ENCODE data around the gene AFMID. TPM values are rescaled to one million over a fixed set of nuclear protein-coding genes. Genes with fewer than 3 reads are reported as not detected.

AFMID gene, protein sequence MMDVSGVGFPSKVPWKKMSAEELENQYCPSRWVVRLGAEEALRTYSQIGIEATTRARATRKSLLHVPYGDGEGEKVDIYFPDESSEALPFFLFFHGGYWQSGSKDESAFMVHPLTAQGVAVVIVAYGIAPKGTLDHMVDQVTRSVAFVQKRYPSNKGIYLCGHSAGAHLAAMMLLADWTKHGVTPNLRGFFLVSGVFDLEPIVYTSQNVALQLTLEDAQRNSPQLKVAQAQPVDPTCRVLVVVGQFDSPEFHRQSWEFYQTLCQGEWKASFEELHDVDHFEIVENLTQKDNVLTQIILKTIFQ
- 18.2 and 23.3 TPM in 2 replicates for total RNA-seq
- total RNA-seq (2013) = 9.5 TPM
- polyA plus RNA-seq = 12.8 and 24.8 TPM in 2 replicates
- 9.6 and 10.1 TPM in 2 replicates for polyA minus RNA-seq

DNA sequence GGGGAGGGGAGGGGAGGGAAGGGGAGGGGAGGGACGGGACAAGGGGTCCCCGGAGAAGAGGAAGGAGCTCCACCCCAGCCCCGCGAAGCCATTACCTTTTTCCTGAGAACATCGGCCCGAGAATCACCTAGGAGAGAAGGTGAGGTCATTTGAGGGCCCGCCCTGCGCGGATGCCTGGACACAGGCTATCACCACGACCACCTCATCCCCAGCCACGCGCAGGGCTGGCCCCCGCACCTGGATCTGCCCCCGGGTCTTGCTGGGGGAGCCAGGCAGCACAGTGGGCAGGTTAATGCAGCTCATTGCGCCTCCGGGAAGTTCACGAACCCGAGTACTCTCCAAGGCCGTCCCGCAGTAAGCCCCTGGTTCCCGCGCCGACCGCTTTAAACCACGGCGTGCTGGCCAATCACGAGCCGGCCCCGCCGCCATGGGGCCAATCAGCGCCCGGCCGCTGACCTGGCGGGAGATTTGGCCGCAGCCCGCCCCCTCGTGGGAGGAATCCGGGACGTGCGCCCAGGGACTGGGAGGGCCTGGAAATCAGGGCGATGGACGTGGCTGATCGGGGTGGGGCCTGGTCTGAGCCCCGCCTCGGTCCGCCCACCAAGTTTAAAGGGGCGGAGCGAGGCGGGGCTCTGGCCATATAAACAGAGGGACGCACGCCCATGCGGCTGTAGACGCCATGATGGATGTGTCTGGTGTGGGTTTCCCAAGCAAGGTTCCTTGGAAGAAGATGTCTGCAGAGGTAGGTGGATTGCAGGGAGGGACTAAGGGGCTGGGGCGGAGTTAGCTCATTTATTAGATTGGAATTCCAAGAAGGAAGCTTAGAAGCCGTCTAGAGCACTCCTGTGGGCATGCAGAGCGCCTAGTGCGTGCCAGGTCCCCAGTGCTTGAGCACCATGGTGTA is at the start of gene AFMID, which contains the start of gene TK1:
Gene AFMID, plus strand, starts transcription at position 671 of the 904 bp plus-strand sequence. Its CDS starts 9 bp downstream, at position 680.
Gene TK1, minus strand, starts transcription at position 361 of the 904 bp plus-strand sequence. Its CDS starts 58 bp downstream, at position 303.
- H3K4me2 ChIP-seq (replicated peaks; ENCODE audit: low read depth, low read length, poor library complexity, severe bottlenecking) = peak within 1 kb of the TSS; percentile 100
- peaks cover 12 to 20% of the 10 kb centered on the region in 2 donors for H3K4me1 ChIP-seq (ENCODE audit: control insufficient read depth in 2 of 2, insufficient read depth in 2 of 2, low read length in 2 of 2)
- no peaks in the 10 kb centered on the region for H4K20me1 ChIP-seq (ENCODE audit: control insufficient read depth, insufficient read depth, low read length, poor library complexity, severe bottlenecking)
- no peaks in the 10 kb centered on the region for H3K27me3 Mint-ChIP-seq
- TF ChIP-seq, protein P1, sequence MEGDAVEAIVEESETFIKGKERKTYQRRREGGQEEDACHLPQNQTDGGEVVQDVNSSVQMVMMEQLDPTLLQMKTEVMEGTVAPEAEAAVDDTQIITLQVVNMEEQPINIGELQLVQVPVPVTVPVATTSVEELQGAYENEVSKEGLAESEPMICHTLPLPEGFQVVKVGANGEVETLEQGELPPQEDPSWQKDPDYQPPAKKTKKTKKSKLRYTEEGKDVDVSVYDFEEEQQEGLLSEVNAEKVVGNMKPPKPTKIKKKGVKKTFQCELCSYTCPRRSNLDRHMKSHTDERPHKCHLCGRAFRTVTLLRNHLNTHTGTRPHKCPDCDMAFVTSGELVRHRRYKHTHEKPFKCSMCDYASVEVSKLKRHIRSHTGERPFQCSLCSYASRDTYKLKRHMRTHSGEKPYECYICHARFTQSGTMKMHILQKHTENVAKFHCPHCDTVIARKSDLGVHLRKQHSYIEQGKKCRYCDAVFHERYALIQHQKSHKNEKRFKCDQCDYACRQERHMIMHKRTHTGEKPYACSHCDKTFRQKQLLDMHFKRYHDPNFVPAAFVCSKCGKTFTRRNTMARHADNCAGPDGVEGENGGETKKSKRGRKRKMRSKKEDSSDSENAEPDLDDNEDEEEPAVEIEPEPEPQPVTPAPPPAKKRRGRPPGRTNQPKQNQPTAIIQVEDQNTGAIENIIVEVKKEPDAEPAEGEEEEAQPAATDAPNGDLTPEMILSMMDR (IDR thresholded peaks at IDR 0.05) = peak; percentile 37
- no peak for TF ChIP-seq EZH2 (IDR thresholded peaks at IDR 0.05; ENCODE audit: borderline replicate concordance, insufficient read depth, low read depth, low read length, poor library complexity, severe bottlenecking)
- ChIA-PET CTCF (interaction anchor here (0.5 to 19.2 kb wide), 8 partner anchors 11 to 102 kb away, joined by 3 to 357 read pairs (median 6); no protein-coding TSS in a partner anchor), POLR2A (interaction anchor here (0.6 to 2.0 kb wide), 8 partner anchors 11 to 1915 kb away, joined by 3 to 12 read pairs (median 4); partner anchors contain the start of genes GAA and SOCS3)
- no peak within 1 kb of the TSS for H3K27ac ChIP-seq (ENCODE audit: low read length in 2 of 2)
- peak within 1 kb of the TSS; percentile 73 for H3K9ac ChIP-seq (ENCODE audit: low read length)
- no peaks in the 10 kb centered on the region for H3K9me3 ChIP-seq (ENCODE audit: control extremely low read depth in 1 of 3, control insufficient read depth in 2 of 3, insufficient read depth in 1 of 3, low read length in 2 of 3)
- peak within 1 kb of the TSS; percentile 91 for H3K4me3 Mint-ChIP-seq
- H2AFZ ChIP-seq (ENCODE audit: insufficient read depth, low read depth, low read length, poor library complexity, severe bottlenecking) = peak within 1 kb of the TSS; percentile 94
- peak within 1 kb of the TSS; percentile 31 to 77 (median 70) for H3K4me3 ChIP-seq (ENCODE audit: control extremely low read depth in 1 of 5, extremely low read depth in 1 of 5, insufficient read depth in 1 of 5, low read depth in 2 of 5, low read length in 4 of 5)
- H3K27me3 ChIP-seq (replicated peaks in 1 of 4; ENCODE audit: control extremely low read depth in 1 of 4, control insufficient read depth in 3 of 4, insufficient read depth in 4 of 4, low read length in 3 of 4) = no peaks in the 10 kb centered on the region
- DNase-seq (peak; percentile 89), ATAC-seq (ENCODE audit: low read depth) (peak; percentile 95)
- peaks cover 14% of the 10 kb centered on the region for H3K4me1 Mint-ChIP-seq
- peak within 1 kb of the TSS; percentile 83 for H3K27ac Mint-ChIP-seq
- H3K79me2 ChIP-seq (ENCODE audit: control insufficient read depth, insufficient read depth, low read length) = peaks cover 7% of the 10 kb centered on the region
- no peaks in the 10 kb centered on the region for H3K36me3 ChIP-seq (replicated peaks in 1 of 2; ENCODE audit: control extremely low read depth in 1 of 2, control insufficient read depth in 1 of 2, extremely low read depth in 1 of 2, insufficient read depth in 2 of 2, low read length in 1 of 2)
- intact Hi-C loops (cut with micrococcal nuclease) = loop anchor here (1.0 to 2.0 kb wide), 3 partner anchors 18 to 55 kb away; partner anchors contain the start of gene SYNGR2
- WGBS (ENCODE audit: insufficient coverage) = 4% methylated on average over 53 of the region's 57 CpGs
- no peaks in the 10 kb centered on the region for H3K9me3 Mint-ChIP-seq (ENCODE audit: insufficient read depth)
